HG03558 (cell line): ENCODE data around the gene ANXA5.

Experiments used
- ATAC-seq: cut with Tn5 transposase; IDR thresholded peaks from one replicate; pipeline ENCODE4 v1.9.1; 2021; ENCODE audit warnings: moderate number of reproducible peaks; ENCODE audit not compliant: unreplicated experiment; ENCODE audit errors: extremely low read depth

Gene ANXA5

DNA sequence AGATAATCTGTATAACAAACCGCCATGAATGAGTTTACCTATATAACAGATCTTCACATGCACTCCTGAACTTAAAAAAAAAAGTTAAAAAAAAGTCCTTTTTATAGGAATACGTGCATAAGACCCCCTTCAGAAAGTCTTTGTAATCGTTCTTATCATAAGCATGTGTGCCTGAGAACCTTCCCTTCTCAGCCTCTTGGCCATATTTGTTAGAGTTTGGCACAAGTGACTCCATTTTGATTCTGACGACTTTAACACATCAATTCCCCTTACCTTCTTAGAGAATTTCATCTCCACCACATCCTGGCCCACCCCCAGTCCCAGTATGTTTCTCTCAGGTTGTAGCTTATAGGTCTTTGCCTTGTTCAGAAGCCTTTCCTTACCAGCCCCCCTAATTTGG is 16.0 kb upstream of the ANXA5 start:
- no peak for ATAC-seq

DNA sequence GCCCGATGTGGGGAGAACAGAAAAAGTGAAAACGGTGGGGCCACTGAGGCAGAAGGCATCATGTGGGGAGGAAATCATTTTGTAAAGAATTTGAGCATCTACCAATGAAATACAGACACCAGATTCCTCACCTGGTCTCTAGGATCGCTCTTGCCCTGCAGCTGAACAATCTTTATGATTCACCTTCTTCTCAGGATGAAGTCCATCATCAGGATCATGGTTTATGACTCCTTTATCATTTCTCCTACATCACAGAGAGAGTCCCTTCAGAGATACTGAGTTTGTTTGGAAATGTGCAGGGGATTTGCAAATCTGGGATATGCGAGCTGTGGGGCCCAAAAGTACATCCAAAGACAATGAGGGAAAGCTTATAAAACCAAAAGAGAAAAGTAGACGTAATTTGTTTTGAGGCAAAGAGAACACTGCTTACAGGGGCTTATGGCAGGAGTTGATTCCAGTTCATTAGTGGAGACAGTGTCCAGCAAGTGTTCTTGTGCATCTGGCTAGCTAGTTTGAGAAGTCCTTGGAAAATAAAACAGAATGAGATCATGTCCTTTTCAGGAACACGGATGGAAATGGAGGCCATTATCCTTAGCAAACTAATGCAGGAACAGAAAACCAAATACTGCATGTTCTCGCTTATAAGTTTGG is 15.3 kb upstream of the ANXA5 start:
- ATAC-seq, result no peak

- ATAC-seq, result peak; percentile 76
Measured at GRCh38 chr4:121711263-121712000, 14.7 kb upstream of the ANXA5 start.

GRCh38 chr4:121709766-121710405 is 13.1 kb upstream of the ANXA5 start:
- no peak for ATAC-seq

DNA sequence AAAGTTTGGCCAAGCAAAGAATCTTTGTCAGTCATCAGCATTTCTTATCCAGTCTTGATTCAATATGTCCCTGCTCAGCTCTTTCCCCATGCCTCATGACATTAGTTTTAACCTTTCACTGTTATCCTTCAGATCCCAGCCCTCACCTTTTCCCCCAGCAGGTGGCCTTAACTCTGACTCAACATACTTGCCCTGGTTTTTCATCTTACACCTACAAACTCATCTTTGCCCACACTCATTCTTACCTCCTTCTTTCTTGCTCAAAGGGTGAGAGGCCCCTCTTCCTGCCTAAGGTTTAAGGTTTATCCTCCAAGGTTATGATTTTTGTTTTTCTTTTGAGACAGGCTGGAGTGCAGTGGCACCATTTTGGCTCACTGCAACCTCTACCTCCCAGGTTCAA is 10.6 kb upstream of the ANXA5 start:
- ATAC-seq, result no peak

DNA sequence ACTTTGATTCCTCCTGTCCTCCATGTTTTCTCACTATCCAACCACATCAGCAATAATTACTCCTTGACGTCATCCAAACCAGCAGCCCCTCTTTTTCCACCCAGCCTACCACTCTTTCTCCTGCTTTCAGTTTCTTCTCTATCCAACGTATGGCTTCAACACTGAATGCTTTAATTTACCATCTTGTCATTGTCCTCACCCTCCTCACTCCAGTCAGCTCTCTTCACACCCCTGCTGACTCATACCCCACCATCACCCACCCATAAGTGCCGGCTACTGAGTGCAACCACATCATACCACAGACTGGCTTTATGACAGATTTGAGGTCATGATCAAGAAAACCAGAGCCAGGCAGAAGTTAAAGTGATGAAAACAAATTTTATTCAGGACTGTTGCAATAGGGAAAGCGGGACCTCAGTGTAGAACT is 9.8 kb upstream of the ANXA5 start:
- ATAC-seq, result no peak

DNA sequence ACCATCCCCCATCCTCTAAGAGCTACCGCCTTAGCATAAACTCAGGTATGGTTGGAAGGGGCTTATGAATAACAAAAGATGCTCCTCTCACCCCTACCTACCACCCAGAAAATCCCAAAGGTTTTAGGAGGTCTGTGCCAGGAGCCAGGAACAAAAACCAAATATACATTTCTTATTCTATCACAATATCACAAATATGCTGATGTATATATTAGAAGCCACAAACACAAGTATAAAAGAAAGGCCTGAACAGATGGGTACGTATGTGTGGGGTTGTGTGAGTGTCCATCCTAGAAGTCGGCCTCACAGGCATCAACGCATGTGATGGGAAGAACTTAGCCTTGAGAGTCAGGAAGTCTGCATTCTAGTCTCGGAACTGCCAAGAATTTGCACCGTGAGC is 8.7 kb upstream of the ANXA5 start:
- no peak for ATAC-seq

DNA sequence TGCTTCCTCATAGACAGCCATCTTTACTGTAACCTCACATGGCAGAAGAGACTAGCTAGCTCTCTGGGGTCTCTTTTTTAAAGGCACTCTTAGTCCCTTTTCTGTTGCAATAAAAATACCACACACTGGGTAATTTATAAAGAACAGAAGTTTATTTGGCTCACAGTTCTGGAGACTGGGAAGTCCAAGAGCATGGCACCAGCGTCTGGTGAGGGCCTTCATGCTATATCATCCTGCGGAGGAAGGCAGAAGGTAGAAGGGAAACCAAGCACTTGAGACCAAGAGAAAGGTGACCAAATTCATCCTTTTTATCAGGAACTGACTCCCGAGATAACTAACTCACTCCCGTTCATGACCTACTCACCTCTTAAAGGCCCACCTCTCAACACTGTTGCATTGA is 5.4 kb upstream of the ANXA5 start:
- no peak for ATAC-seq

GRCh38 chr4:121701263-121701662 is 4.5 kb upstream of the ANXA5 start:
- no peak for ATAC-seq

GRCh38 chr4:121698236-121698671 is 1.5 kb upstream of the ANXA5 start:
- no peak for ATAC-seq

- ATAC-seq, result peak; percentile 16
Measured at GRCh38 chr4:121697564-121697963, 784 bp upstream of the ANXA5 start.

DNA sequence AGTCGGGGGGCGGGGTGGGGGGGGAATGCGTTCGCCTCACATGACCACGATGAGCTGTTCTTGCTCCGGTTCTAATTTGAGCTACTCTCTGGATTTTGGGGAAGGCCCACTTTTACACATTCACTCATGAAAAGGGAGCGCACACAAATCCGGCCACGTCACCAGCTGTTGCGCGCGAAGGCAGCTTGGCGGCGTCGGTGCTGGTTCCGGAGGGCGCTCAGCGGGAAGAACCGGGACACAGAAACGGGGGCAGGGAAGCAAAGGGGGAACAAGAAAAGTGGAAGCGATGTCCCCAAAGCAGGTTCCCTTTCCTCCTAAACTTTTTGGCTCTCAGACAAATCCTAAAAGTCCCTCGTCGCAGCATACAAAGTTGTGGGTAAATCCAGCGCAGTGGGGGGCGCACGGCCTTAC is 605 bp downstream of the ANXA5 start:
- no peak for ATAC-seq

- ATAC-seq, result no peak
Measured at GRCh38 chr4:121693886-121694285, 2.9 kb downstream of the ANXA5 start.

DNA sequence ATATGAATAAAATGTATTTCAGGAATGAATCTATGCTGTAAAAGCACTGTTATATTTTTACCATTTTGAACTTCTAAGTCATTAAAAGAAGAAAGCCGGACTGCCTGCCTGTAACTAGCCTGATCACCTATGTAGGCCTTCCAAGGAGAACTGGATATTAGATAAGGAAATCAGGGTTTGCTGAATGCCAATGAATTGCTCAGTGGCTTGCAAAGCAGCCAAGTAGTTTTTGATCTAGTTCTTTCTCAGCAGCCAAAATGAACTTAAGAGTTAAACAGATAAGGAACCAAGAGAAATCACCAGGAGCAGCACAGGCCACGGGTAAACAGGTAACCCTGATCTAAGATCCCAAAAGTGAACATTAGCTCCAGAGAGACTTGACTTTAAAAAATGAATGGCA is 3.3 kb downstream of the ANXA5 start:
- ATAC-seq, result no peak

DNA sequence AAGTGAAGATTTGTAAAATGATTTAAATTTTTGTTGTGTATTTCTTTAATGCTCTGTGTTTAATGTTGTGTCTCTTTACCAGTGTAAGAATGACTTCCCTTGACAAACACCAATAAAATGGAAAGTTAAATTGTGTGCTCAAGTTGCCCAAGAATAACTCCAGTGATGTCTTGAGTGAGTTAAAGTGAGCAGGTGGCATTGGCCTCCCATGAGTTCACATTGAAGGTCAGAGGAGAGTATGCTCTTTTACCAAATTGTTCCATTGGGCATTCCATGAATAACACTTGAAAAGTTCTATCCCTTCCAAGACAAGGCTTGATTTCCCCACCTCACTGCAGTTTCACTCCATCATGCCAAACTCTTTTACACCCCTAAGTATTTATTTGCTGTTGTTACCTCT is 4.5 kb downstream of the ANXA5 start:
- no peak for ATAC-seq

DNA sequence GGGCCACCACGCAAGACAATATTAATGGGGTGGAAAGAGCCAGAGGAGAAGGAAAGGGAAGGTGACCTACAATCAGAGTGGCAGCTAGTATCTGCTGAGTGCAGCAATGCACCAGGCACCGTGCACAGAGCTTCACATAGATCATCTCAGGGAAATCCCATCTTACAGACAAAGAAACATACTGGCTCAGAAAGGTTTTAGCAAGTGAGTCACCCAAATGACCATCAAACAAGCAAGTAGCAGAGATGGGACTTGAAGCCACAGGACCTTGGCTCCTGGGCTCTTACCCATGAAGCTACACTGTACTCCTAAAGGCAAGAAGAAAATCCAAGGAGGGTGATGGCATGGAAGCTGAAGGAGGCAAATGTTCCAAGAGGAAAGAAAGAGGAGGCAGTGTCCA is 6.8 kb downstream of the ANXA5 start:
- ATAC-seq, result no peak

DNA sequence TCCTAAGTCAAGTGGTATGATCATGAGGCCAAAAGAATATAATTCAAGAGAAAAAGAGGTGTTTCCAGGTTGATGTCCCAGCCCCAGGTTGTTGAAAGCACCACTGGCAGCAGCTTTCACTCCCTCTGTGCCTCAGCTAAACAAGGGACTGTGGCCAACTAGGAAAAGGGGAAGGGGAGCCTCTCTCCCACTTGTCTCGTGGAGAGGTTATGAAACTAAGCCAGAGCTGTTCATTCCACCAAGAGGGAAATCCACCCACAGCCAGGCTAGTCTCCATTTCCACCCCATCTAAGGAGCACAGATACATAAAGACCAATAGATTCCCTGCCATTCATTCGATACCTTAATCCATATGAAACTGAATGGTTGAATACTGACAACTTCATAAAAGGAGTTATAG is 8.1 kb downstream of the ANXA5 start:
- ATAC-seq, result no peak

DNA sequence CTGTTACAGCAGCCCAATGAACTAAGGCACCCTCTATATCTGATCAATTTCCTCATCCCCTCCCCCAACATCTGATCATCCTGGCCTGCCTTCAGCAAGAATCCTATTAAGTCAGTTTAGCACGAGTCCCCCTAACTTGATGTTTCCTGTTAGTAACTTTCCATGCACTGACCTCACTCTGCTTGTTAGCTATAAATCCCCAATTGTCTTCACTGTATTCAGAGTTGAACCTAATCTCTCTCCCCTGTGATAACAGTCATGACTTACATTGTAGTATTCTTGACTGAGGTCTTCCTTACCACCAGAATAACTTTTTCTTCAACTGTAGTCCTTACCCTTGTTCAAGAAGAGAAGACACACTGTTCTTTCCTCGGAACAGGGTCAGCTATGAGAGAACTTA is 8.5 kb downstream of the ANXA5 start:
- no peak for ATAC-seq

- ATAC-seq, result no peak
Measured at GRCh38 chr4:121686255-121686654, 10.5 kb downstream of the ANXA5 start.

- ATAC-seq, result no peak
Measured at GRCh38 chr4:121685257-121685656, 11.5 kb downstream of the ANXA5 start.

DNA sequence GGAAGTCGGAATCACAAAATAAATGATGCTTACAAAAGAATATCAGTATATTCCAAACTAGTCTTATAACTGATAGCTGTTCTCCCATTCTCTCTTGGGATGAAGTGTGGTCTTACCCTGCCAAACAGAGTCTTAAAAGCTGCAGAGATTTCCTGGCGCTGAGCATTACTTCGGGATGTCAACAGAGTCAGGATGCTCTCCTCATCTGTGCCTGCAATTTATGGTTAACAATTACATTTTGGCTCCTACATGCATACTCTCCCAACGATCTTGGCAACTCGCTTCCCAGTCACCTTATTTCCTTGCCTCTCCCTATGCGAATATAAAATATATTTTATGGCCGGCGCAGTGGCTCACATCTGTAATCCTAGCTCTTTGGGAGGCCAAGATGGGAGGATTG is 12.2 kb downstream of the ANXA5 start:
- no peak for ATAC-seq

DNA sequence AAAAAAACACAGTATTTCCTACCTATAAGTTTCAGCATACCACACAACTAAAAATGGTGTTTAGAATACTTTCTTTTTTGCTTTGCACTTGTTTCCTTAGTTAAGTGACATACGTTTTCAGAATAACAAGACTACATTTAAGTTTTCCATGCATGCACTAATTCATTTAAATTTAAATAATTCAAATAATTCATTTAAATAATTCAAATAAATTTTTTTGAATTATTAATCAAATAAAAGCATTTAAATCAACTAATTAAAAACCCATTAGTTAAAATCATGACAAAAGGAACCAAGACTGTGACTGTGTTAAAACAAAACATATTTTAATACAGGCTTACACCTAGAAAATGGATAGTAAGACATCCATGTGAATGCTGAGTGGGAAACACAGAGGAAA is 12.8 kb downstream of the ANXA5 start:
- ATAC-seq, result no peak
